Type B pancreatic cell (in vitro differentiated cells): ENCODE data around the gene JMJD7. TPM values are rescaled to one million over a fixed set of nuclear protein-coding genes. Genes with fewer than 3 reads are reported as not detected.

ENCODE experiments used
- DNase-seq: peaks from one replicate; pipeline ENCODE4 v3.0.0; 2021; ENCODE audit warnings: mixed read lengths; ENCODE audit not compliant: unreplicated experiment; ENCODE audit errors: extremely low spot score
- H3K27ac Mint-ChIP-seq: 2 replicates; pipeline ENCODE4 v1.8.0; 2021; ENCODE audit warnings: mild to moderate bottlenecking, mixed read lengths
- H3K27me3 Mint-ChIP-seq: 2 replicates; pipeline ENCODE4 v1.8.0; 2021; ENCODE audit warnings: mixed read lengths
- H3K36me3 Mint-ChIP-seq: 2 replicates; pipeline ENCODE4 v1.8.0; 2021; ENCODE audit warnings: mixed read lengths
- H3K4me1 Mint-ChIP-seq: one replicate; pipeline ENCODE4 v1.8.0; 2021; ENCODE audit warnings: mixed read lengths; ENCODE audit not compliant: unreplicated experiment
- H3K4me3 Mint-ChIP-seq: 2 replicates; pipeline ENCODE4 v1.8.0; 2021; ENCODE audit warnings: mild to moderate bottlenecking, mixed read lengths
- H3K9me3 Mint-ChIP-seq: 2 replicates; pipeline ENCODE4 v1.8.0; 2021; ENCODE audit warnings: mixed read lengths
- total RNA-seq: library from RNA; stranded (reverse); gene quantifications from 2 replicates; pipeline ENCODE4 v1.2.1, GENCODE V29; 2021; ENCODE audit warnings: low replicate concordance
- TF ChIP-seq, protein P1 (sequence below): fragments of 200-600 bp; sonication (generic); conservative IDR thresholded peaks from 2 replicates; pipeline ENCODE4 v1.5.0; 2021; ENCODE audit warnings: antibody characterized with exemption, mild to moderate bottlenecking

JMJD7 gene
- total RNA-seq, 1 donor from 2014 or later: 29.0 TPM

DNA sequence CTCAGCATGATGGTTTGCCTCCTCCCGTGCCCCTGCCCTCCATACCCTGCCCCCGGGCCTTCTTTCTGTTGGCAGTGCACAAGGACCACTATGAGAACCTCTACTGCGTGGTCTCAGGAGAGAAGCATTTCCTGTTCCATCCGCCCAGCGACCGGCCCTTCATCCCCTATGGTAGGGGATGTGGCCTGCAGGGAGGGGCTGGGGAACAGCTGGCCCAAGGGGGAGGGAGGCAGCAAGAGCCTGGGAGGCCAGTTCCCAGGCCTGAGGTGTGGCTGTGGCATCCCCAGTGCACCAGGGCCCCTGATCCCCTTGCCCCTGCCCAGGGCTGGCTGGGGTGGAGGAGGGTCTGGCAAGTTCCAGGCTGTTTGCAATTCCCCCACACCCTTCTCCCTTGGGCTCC is 8.2 kb downstream of the JMJD7 start:
- H3K36me3 Mint-ChIP-seq: peaks cover 12% of the 10 kb centered on the region
- TF ChIP-seq, protein P1, sequence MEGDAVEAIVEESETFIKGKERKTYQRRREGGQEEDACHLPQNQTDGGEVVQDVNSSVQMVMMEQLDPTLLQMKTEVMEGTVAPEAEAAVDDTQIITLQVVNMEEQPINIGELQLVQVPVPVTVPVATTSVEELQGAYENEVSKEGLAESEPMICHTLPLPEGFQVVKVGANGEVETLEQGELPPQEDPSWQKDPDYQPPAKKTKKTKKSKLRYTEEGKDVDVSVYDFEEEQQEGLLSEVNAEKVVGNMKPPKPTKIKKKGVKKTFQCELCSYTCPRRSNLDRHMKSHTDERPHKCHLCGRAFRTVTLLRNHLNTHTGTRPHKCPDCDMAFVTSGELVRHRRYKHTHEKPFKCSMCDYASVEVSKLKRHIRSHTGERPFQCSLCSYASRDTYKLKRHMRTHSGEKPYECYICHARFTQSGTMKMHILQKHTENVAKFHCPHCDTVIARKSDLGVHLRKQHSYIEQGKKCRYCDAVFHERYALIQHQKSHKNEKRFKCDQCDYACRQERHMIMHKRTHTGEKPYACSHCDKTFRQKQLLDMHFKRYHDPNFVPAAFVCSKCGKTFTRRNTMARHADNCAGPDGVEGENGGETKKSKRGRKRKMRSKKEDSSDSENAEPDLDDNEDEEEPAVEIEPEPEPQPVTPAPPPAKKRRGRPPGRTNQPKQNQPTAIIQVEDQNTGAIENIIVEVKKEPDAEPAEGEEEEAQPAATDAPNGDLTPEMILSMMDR: no peak
- H3K27ac Mint-ChIP-seq: no peak overlapping the region
- H3K4me1 Mint-ChIP-seq: peaks cover 15% of the 10 kb centered on the region
- H3K4me3 Mint-ChIP-seq: no peak overlapping the region
- no peaks in the 10 kb centered on the region for H3K27me3 Mint-ChIP-seq
- H3K9me3 Mint-ChIP-seq: no peaks in the 10 kb centered on the region
- no peak for DNase-seq

DNA sequence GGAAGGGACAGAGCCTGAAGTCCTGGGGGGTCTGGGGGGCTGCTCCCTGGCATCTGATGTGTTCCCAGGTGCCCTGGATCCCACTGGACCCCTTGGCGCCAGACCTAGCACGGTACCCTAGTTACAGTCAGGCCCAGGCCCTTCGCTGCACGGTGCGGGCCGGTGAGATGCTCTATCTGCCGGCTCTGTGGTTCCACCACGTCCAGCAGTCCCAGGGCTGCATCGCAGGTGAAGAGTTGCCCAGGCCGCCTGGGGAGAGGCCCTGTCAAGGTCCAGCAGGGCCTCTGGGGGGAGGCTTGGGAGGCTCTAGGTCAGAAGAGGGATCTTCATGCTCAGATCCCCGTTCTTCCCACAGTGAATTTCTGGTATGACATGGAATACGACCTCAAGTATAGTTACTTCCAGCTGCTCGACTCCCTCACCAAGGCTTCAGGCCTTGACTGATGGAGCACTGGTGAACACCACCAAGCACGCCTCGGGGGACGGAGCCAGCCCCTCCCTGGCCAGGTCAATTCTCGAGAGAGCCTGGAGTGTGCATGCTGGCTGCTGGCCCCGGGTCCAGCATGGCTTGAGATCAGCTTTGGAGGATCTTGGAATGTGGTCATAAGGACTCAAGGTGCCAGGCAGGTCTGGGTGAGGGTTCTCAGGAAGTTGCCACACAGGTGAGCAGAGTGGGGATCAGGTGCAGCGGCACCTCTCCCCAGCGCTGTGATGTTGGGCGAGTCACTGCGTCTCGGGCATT is 9.0 kb downstream of the JMJD7 start:
- no peak for DNase-seq
- Mint-ChIP-seq H3K4me3 (peak overlapping the region; percentile 11), H3K36me3 (peaks cover 12% of the 10 kb centered on the region), H3K27ac (peak overlapping the region; percentile 71), H3K4me1 (peaks cover 15% of the 10 kb centered on the region), H3K27me3 (no peaks in the 10 kb centered on the region), H3K9me3 (no peaks in the 10 kb centered on the region)
- TF ChIP-seq, protein P1: no peak

DNA sequence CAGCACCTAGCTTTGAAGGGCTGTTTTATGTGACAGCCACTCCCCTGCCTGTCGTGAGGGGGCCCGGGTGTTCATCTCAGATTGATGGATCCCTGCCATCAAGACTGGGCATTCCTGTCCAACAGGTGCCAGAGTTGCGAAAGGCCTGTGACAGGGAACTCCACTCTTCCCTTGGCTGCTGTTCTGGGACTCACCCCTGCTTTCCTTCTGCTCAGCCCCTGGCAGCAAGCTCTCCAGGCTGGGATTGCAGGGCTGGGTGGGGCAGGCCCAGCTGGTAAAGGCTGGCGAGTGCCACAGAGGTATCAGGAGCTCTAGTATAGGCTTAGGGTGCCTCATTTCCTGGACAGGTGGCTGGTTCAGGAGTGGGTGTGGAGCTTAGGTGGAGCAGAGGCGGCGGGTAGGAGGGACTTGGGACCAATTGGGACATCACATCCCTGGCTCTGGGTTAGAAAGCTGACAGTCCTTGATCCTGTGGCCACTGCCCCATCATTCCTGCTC is 10.6 kb downstream of the JMJD7 start, which contains the start of gene PLA2G4B:
PLA2G4B (plus strand) TSS at position 448 of the 498 bp plus-strand sequence. CDS start 67 bp downstream, outside the sequence.
- Mint-ChIP-seq H3K36me3 (peaks cover 4% of the 10 kb centered on the region), H3K27me3 (no peaks in the 10 kb centered on the region), H3K4me1 (peaks cover 8% of the 10 kb centered on the region), H3K4me3 (peak within 1 kb of the TSS; percentile 22), H3K27ac (peak within 1 kb of the TSS; percentile 82), H3K9me3 (no peaks in the 10 kb centered on the region)
- DNase-seq: no peak
- TF ChIP-seq, protein P1: no peak

GRCh38 chr15:41839781-41840491 is 12.0 kb downstream of the JMJD7 start:
- Mint-ChIP-seq H3K27ac (no peak overlapping the region), H3K36me3 (peaks cover 4% of the 10 kb centered on the region), H3K9me3 (no peaks in the 10 kb centered on the region), H3K27me3 (no peaks in the 10 kb centered on the region), H3K4me1 (no peaks in the 10 kb centered on the region), H3K4me3 (no peak overlapping the region)
- no peak for DNase-seq
- TF ChIP-seq, protein P1: no peak

- H3K9me3 Mint-ChIP-seq: no peaks in the 10 kb centered on the region
- no peaks in the 10 kb centered on the region for H3K4me1 Mint-ChIP-seq
- peak overlapping the region; percentile 72 for H3K27ac Mint-ChIP-seq
- DNase-seq: no peak
- no peaks in the 10 kb centered on the region for H3K27me3 Mint-ChIP-seq
- TF ChIP-seq, protein P1: no peak
- H3K36me3 Mint-ChIP-seq: peaks cover 4% of the 10 kb centered on the region
- H3K4me3 Mint-ChIP-seq: no peak overlapping the region
These were observed 12.8 kb downstream of the JMJD7 start for GRCh38 chr15:41840673-41841072.
